Naive thymus-derived CD4-positive, alpha-beta T cell (primary cell): ENCODE measurements around the gene ADGRL2. TPM values are rescaled to one million over a fixed set of nuclear protein-coding genes. Genes with fewer than 3 reads are reported as not detected.

Source experiments
- ATAC-seq: fragments of 150-1000 bp; cut with Tn5 transposase; 2 replicates; pipeline ENCODE4 v1.10.0; 2021; ENCODE audit warnings: mild to moderate bottlenecking, moderate library complexity
- CTCF ChIA-PET: fragments of 350-600 bp; sonication (Branson Sonifier 250); formaldehyde crosslinking; loops from one replicate; lab custom pipeline; 2021; ENCODE audit warnings: antibody characterized with exemption; lab: Charles Lee
- POLR2A ChIA-PET: fragments of 350-600 bp; sonication (Branson Sonifier 250); formaldehyde crosslinking; loops from one replicate; lab custom pipeline; 2021; ENCODE audit warnings: antibody characterized with exemption, inconsistent platforms; lab: Charles Lee
- DNase-seq, 9 donors: peaks; one replicate each; pipeline versions ENCODE4 v3.0.0 to v3.0.0-alpha.2; 2020 to 2022; ENCODE audit warnings: mixed read lengths in 1 of 9
- H3K27ac ChIP-seq: one replicate; pipeline ENCODE4 v1.7.0; 2013; ENCODE audit warnings: mild to moderate bottlenecking, low read depth, low read length, moderate library complexity
- H3K27me3 ChIP-seq, 2 donors: one replicate each; pipeline ENCODE4 v1.7.0; 2013; ENCODE audit warnings: low read length in 2 of 2, mild to moderate bottlenecking in 2 of 2, moderate library complexity in 2 of 2; ENCODE audit not compliant: control insufficient read depth in 2 of 2, insufficient read depth in 2 of 2
- H3K36me3 ChIP-seq, 3 experiments: 1 replicate in 2 of 3; 2 replicates in 1 of 3; pipeline ENCODE4 v1.7.0; 2013; ENCODE audit warnings: low read length in 3 of 3, mild to moderate bottlenecking in 3 of 3, moderate library complexity in 1 of 3; ENCODE audit not compliant: insufficient read depth in 3 of 3, control insufficient read depth in 2 of 3
- H3K4me1 ChIP-seq, 2 donors: one replicate each; pipeline ENCODE4 v1.7.0; 2013; ENCODE audit warnings: low read length in 2 of 2, mild to moderate bottlenecking in 2 of 2, moderate library complexity in 1 of 2; ENCODE audit not compliant: control insufficient read depth in 2 of 2, insufficient read depth in 2 of 2
- H3K4me3 ChIP-seq: 2 replicates; pipeline ENCODE4 v1.7.0; 2013; ENCODE audit warnings: mild to moderate bottlenecking, low read length
- H3K9me3 ChIP-seq, 3 experiments: 1 replicate in 2 of 3; 2 replicates in 1 of 3; pipeline ENCODE4 v1.7.0; 2013; ENCODE audit warnings: low read length in 3 of 3; ENCODE audit not compliant: control insufficient read depth in 2 of 3
- H3K27ac Mint-ChIP-seq, 9 donors: one replicate each; pipeline ENCODE4 v1.8.0; 2020 to 2022; ENCODE audit warnings: mixed read lengths in 9 of 9, mild to moderate bottlenecking in 8 of 9, moderate library complexity in 5 of 9, inconsistent platforms in 2 of 9
- H3K27me3 Mint-ChIP-seq, 5 donors: one replicate each; pipeline ENCODE4 v1.8.0; 2021 to 2022; ENCODE audit warnings: mixed read lengths in 5 of 5, mild to moderate bottlenecking in 1 of 5
- H3K36me3 Mint-ChIP-seq, 5 donors: one replicate each; pipeline ENCODE4 v1.8.0; 2020 to 2022; ENCODE audit warnings: mixed read lengths in 5 of 5, mild to moderate bottlenecking in 3 of 5, inconsistent platforms in 1 of 5
- H3K4me1 Mint-ChIP-seq, 7 donors: one replicate each; pipeline ENCODE4 v1.8.0; 2020 to 2022; ENCODE audit warnings: mixed read lengths in 7 of 7, mild to moderate bottlenecking in 3 of 7, inconsistent platforms in 1 of 7
- H3K4me3 Mint-ChIP-seq, 10 donors: one replicate each; pipeline ENCODE4 v1.8.0; 2020 to 2022; ENCODE audit warnings: mild to moderate bottlenecking in 10 of 10, mixed read lengths in 10 of 10, moderate library complexity in 6 of 10, inconsistent platforms in 2 of 10
- H3K9me3 Mint-ChIP-seq, 11 donors: one replicate each; pipeline ENCODE4 v1.8.0; 2020 to 2022; ENCODE audit warnings: mixed read lengths in 11 of 11, mild to moderate bottlenecking in 4 of 11, inconsistent platforms in 1 of 11, moderate library complexity in 1 of 11
- intact Hi-C, 2 donors: fragments of 100-400 bp; cut with micrococcal nuclease; formaldehyde crosslinking; loops; one replicate each; pipeline ENCODE4 v1.15.1; 2023
- polyA plus RNA-seq, 2 donors: library from polyadenylated mRNA; unstranded; fragments of 300-500 nt; fragmentation: Illumina TruSeq; gene quantifications; one replicate each; pipeline ENCODE4 v1.2.3, GENCODE V29; 2021
- total RNA-seq, 6 experiments: library from RNA in 5 of 6; stranded (reverse) in 5 of 6; gene quantifications; 1 replicate in 5 of 6; 2 replicates in 1 of 6; pipeline ENCODE4 v1.2.3 and lab custom pipeline; 2021 to 2026

ADGRL2 gene
- total and polyA plus RNA-seq, 7 experiments from 2014 or later = not detected

DNA sequence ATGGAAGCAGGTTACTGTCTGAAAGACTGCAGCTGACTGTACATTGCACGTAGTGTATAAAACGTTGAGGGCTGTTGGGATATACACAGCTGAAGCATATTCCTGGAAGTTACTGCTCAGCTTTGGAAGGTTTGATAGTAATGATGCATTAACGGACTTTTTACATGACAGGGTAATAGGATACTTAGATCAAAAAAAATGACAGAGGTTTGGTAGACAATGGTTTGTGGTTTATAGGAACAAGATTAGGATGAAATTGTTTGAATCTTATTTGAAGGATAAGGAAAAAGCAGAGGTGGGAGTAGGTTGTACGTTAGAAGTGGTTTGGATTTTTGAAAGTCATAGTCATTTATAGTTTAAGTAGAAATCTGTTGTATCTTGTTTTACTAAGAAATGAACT lies 33.0 kb downstream of the ADGRL2 start:
- H3K36me3 Mint-ChIP-seq = no peaks in the 10 kb centered on the region
- H3K27me3 Mint-ChIP-seq = no peaks in the 10 kb centered on the region
- ChIA-PET POLR2A (no interaction called here), CTCF (interaction anchor here (0.6 kb wide), 1 partner anchor 31 kb away, joined by 3 read pairs; no protein-coding TSS in a partner anchor)
- no peak overlapping the region for H3K27ac Mint-ChIP-seq
- Histone ChIP-seq H3K27me3 (no peaks in the 10 kb centered on the region), H3K27ac (no peak overlapping the region), H3K4me1 (no peaks in the 10 kb centered on the region), H3K9me3 (no peaks in the 10 kb centered on the region), H3K36me3 (no peaks in the 10 kb centered on the region), H3K4me3 (no peak overlapping the region)
- no peak for ATAC-seq
- no peak overlapping the region for H3K4me3 Mint-ChIP-seq
- no peaks in the 10 kb centered on the region for H3K4me1 Mint-ChIP-seq
- DNase-seq = no peak
- H3K9me3 Mint-ChIP-seq = no peaks in the 10 kb centered on the region
- intact Hi-C loops = no loop called here

DNA sequence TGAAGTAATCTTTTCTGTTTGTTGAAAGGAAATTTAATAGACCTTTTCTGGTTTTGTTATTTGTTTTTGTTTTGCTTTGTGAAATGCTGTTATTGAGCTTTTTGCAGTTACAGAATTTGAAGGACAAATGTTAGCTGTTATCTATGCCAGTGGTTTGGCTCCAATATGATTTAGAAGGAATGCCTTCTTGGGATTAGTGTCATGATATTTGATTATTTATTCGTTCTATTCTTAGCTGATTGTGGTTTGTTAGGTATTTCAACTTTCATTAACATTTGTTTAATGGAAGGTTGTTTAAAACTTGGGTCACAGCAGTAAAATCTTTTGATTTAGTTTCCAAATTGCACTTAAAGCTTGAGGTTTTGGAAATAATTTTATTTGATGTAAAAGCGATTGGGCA lies 33.5 kb downstream of the ADGRL2 start:
- Mint-ChIP-seq H3K27ac (no peak overlapping the region), H3K9me3 (no peaks in the 10 kb centered on the region), H3K36me3 (no peaks in the 10 kb centered on the region), H3K4me3 (no peak overlapping the region), H3K27me3 (no peaks in the 10 kb centered on the region), H3K4me1 (no peaks in the 10 kb centered on the region)
- Histone ChIP-seq H3K27me3 (no peaks in the 10 kb centered on the region), H3K9me3 (no peaks in the 10 kb centered on the region), H3K36me3 (no peaks in the 10 kb centered on the region), H3K4me3 (no peak overlapping the region), H3K4me1 (no peaks in the 10 kb centered on the region), H3K27ac (no peak overlapping the region)
- POLR2A ChIA-PET = no interaction called here
- CTCF ChIA-PET = interaction anchor here (0.6 kb wide), 1 partner anchor 31 kb away, joined by 3 read pairs; no protein-coding TSS in a partner anchor
- intact Hi-C loops = no loop called here
- DNase-seq (no peak), ATAC-seq (no peak)

DNA sequence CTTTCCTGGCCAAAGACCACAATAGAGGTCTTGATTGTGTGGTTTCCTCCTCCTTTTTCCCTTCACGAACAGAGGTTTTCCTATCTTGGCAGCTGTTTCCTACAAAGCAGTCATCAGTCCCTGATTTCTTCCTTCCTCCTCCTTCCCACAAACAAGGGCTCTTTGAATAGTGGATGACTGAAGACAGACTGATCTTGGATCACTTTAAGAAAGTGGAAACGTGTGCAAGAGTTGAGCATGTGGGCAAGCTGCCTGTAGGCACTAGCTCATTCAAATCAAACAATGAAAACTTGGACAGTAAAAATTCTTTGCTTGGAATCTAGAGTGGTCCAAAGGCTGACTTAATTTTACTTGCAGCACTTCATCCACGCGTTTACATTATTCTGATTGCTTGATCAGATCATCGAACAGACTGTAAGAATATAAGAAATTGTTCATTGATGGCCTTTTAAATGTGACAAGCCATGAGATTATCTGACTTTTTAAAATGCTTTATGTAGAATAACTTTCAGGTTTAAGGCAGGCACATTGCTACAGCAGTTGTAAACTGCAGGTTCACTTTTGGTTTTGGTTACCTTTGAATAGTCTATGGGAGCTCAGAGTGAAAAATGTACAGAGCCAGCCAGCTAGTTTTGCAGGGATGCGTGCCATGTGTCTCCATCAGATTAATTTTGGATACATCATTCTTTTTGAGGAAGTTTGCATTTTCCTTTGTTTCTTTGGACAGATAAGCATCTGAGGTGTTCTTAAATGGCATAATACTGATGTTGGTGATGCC lies 34.4 kb downstream of the ADGRL2 start:
- intact Hi-C loops = no loop called here
- no peaks in the 10 kb centered on the region for H3K27me3 ChIP-seq
- no peaks in the 10 kb centered on the region for H3K27me3 Mint-ChIP-seq
- H3K36me3 ChIP-seq = no peaks in the 10 kb centered on the region
- H3K27ac Mint-ChIP-seq = no peak overlapping the region
- H3K9me3 Mint-ChIP-seq = no peaks in the 10 kb centered on the region
- ChIA-PET CTCF (no interaction called here), POLR2A (no interaction called here)
- H3K4me1 Mint-ChIP-seq = no peaks in the 10 kb centered on the region
- no peak for ATAC-seq
- H3K36me3 Mint-ChIP-seq = no peaks in the 10 kb centered on the region
- no peaks in the 10 kb centered on the region for H3K4me1 ChIP-seq
- no peak overlapping the region for H3K4me3 ChIP-seq
- no peaks in the 10 kb centered on the region for H3K9me3 ChIP-seq
- no peak for DNase-seq
- H3K4me3 Mint-ChIP-seq = no peak overlapping the region
- H3K27ac ChIP-seq = no peak overlapping the region

DNA sequence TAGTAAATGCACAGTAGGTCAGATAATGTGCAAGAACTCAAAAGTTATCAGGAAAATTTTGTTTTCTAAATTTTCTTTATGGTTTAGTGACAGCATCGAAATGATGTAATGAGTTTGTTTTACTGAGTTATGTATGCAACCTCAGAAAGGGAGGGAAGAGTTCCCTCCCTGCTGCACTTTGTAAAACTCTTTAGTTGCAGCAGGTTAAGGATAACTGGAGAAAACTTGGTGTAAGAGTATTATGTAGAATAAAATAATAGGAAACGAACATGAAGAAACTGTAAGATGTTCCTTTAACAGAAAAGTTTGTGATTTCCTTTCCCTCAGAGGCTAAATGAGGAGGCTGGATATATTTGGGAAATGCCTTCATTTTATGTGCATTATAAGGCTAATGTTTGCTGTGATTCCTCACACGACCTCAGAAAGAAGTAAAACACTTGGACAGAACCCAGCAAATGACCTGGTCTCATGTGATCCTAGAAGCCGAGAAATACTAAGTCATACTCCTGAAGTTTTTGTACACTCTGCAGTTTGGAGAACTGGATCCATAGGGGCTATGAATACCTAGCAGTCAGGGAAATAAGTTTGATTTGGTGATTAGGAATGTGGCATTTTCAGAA lies 35.4 kb downstream of the ADGRL2 start:
- no peaks in the 10 kb centered on the region for H3K9me3 ChIP-seq
- ATAC-seq = no peak
- no peaks in the 10 kb centered on the region for H3K36me3 ChIP-seq
- ChIA-PET CTCF (no interaction called here), POLR2A (no interaction called here)
- intact Hi-C loops = no loop called here
- Mint-ChIP-seq H3K27me3 (no peaks in the 10 kb centered on the region), H3K9me3 (no peaks in the 10 kb centered on the region), H3K27ac (no peak overlapping the region), H3K36me3 (no peaks in the 10 kb centered on the region), H3K4me1 (no peaks in the 10 kb centered on the region), H3K4me3 (no peak overlapping the region)
- H3K4me3 ChIP-seq = no peak overlapping the region
- no peaks in the 10 kb centered on the region for H3K4me1 ChIP-seq
- no peak overlapping the region for H3K27ac ChIP-seq
- DNase-seq = no peak
- H3K27me3 ChIP-seq = no peaks in the 10 kb centered on the region

DNA sequence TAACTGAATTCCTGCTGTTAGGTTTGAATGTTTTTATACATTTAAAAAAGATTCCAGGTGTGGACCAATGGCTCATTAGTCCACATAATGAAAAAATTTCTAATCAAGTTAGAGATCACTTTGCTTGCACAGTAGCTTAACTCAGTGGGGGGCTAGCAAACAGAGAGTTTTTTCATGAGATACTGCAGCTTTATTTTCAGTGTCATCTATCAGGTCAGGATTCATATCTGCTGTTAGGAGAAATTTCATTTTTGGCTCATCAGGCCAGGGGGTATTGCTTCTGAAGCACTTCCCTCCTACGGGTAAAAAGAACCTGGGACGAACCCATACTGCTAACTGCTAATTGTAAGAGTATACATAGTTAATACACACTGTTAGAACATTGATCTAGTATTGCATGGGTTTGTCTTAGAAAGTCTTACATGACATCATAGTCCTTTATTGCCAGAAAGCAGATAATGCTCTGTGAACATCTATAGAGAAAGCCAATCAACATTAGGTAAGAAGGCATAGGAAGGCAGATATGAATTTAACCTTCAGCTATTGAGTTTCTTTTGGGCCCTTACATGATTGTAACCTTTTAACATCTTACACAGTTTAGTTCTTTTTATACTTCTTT lies 38.0 kb downstream of the ADGRL2 start:
- Mint-ChIP-seq H3K27ac (no peak overlapping the region), H3K36me3 (no peaks in the 10 kb centered on the region), H3K4me3 (no peak overlapping the region), H3K4me1 (no peaks in the 10 kb centered on the region), H3K9me3 (peaks cover 0 to 5% (median 0%) of the 10 kb centered on the region in 11 donors), H3K27me3 (no peaks in the 10 kb centered on the region)
- DNase-seq (no peak), ATAC-seq (no peak)
- H3K27me3 ChIP-seq = no peaks in the 10 kb centered on the region
- POLR2A ChIA-PET = interaction anchor here (0.6 kb wide), 1 partner anchor 120 kb away, joined by 3 read pairs; no protein-coding TSS in a partner anchor
- CTCF ChIA-PET = no interaction called here
- no peaks in the 10 kb centered on the region for H3K36me3 ChIP-seq
- H3K27ac ChIP-seq = no peak overlapping the region
- no peak overlapping the region for H3K4me3 ChIP-seq
- H3K4me1 ChIP-seq = no peaks in the 10 kb centered on the region
- intact Hi-C loops = no loop called here
- no peaks in the 10 kb centered on the region for H3K9me3 ChIP-seq

DNA sequence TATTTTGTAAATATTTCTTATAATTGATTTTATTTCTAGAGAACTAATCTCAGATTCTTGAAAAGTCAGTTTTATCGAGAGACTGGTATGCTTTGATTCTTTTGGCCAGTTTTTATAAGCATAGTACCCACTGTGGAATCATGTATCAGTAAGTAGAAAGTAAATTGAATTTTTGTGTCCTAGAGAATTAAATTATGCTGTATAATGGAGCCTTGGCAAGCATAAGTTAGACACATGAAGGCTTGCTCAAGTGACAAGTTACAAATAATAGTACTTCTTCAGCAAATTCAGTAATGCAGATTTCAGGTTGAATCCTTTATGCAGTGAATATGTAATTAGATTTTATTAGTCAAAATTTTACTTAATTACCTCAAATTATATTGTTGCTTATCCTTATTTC lies 40.1 kb downstream of the ADGRL2 start:
- H3K27ac ChIP-seq = no peak overlapping the region
- DNase-seq (no peak), ATAC-seq (no peak)
- Mint-ChIP-seq H3K27ac (no peak overlapping the region), H3K4me3 (no peak overlapping the region), H3K27me3 (no peaks in the 10 kb centered on the region), H3K9me3 (peaks cover 0 to 5% (median 0%) of the 10 kb centered on the region in 11 donors), H3K4me1 (no peaks in the 10 kb centered on the region), H3K36me3 (no peaks in the 10 kb centered on the region)
- CTCF ChIA-PET = interaction anchor here (0.6 kb wide), 1 partner anchor 10 kb away, joined by 3 read pairs; no protein-coding TSS in a partner anchor
- H3K36me3 ChIP-seq = no peaks in the 10 kb centered on the region
- no peak overlapping the region for H3K4me3 ChIP-seq
- H3K9me3 ChIP-seq = no peaks in the 10 kb centered on the region
- intact Hi-C loops = no loop called here
- POLR2A ChIA-PET = no interaction called here
- H3K4me1 ChIP-seq = no peaks in the 10 kb centered on the region
- H3K27me3 ChIP-seq = no peaks in the 10 kb centered on the region
